ENCODE measurements around the gene ANKRD40CL.

DNA sequence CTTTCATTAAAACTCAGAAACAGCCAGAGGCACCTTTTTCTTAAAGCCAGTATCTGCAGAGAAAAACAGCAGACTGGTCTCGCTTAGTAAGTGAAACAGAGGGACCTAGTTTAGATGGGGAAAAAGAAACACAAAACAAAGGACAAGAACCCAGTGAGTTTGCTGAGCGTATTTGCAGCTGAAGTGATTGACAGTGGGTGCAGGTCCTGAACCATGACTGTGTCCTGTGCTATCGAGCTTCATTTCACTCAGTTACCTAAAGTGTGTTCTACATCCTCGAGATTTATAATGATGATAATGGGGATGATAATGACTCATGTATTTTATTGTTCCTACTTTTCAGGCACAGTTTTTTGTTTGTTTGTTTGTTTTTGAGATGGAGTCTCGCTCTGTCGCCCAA, 36.4 kb upstream of the ANKRD40CL start:
- TF ChIP-seq ZNF121 (CRISPR knock-in tag; IDR thresholded peaks at IDR 0.05) (no peak), NFE2L1 (CRISPR knock-in tag; IDR thresholded peaks at IDR 0.05) (no peak), MYBL2 (CRISPR knock-in tag; IDR thresholded peaks at IDR 0.05) (no peak), ZNF138 (CRISPR knock-in tag; conservative IDR thresholded peaks at IDR 0.05) (no peak), GTF2I (CRISPR knock-in tag; conservative IDR thresholded peaks at IDR 0.05) (no peak), CBFB (CRISPR knock-in tag; IDR thresholded peaks at IDR 0.05; ENCODE audit: low read depth) (no peak), GABPB1 (CRISPR knock-in tag; IDR thresholded peaks at IDR 0.05) (no peak), KAT7 (CRISPR knock-in tag; IDR thresholded peaks at IDR 0.05; ENCODE audit: borderline replicate concordance) (no peak)
- TF ChIP-seq, protein P1, sequence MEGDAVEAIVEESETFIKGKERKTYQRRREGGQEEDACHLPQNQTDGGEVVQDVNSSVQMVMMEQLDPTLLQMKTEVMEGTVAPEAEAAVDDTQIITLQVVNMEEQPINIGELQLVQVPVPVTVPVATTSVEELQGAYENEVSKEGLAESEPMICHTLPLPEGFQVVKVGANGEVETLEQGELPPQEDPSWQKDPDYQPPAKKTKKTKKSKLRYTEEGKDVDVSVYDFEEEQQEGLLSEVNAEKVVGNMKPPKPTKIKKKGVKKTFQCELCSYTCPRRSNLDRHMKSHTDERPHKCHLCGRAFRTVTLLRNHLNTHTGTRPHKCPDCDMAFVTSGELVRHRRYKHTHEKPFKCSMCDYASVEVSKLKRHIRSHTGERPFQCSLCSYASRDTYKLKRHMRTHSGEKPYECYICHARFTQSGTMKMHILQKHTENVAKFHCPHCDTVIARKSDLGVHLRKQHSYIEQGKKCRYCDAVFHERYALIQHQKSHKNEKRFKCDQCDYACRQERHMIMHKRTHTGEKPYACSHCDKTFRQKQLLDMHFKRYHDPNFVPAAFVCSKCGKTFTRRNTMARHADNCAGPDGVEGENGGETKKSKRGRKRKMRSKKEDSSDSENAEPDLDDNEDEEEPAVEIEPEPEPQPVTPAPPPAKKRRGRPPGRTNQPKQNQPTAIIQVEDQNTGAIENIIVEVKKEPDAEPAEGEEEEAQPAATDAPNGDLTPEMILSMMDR (IDR thresholded peaks at IDR 0.05), result no peak
- TF ChIP-seq, protein P2, sequence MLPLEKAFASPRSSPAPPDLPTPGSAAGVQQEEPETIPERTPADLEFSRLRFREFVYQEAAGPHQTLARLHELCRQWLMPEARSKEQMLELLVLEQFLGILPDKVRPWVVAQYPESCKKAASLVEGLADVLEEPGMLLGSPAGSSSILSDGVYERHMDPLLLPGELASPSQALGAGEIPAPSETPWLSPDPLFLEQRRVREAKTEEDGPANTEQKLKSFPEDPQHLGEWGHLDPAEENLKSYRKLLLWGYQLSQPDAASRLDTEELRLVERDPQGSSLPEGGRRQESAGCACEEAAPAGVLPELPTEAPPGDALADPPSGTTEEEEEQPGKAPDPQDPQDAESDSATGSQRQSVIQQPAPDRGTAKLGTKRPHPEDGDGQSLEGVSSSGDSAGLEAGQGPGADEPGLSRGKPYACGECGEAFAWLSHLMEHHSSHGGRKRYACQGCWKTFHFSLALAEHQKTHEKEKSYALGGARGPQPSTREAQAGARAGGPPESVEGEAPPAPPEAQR (CRISPR knock-in tag; IDR thresholded peaks at IDR 0.05), result no peak
- TF ChIP-seq, protein P3, sequence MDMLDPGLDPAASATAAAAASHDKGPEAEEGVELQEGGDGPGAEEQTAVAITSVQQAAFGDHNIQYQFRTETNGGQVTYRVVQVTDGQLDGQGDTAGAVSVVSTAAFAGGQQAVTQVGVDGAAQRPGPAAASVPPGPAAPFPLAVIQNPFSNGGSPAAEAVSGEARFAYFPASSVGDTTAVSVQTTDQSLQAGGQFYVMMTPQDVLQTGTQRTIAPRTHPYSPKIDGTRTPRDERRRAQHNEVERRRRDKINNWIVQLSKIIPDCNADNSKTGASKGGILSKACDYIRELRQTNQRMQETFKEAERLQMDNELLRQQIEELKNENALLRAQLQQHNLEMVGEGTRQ (CRISPR knock-in tag; IDR thresholded peaks at IDR 0.05), result no peak
- TF ChIP-seq, protein P4, sequence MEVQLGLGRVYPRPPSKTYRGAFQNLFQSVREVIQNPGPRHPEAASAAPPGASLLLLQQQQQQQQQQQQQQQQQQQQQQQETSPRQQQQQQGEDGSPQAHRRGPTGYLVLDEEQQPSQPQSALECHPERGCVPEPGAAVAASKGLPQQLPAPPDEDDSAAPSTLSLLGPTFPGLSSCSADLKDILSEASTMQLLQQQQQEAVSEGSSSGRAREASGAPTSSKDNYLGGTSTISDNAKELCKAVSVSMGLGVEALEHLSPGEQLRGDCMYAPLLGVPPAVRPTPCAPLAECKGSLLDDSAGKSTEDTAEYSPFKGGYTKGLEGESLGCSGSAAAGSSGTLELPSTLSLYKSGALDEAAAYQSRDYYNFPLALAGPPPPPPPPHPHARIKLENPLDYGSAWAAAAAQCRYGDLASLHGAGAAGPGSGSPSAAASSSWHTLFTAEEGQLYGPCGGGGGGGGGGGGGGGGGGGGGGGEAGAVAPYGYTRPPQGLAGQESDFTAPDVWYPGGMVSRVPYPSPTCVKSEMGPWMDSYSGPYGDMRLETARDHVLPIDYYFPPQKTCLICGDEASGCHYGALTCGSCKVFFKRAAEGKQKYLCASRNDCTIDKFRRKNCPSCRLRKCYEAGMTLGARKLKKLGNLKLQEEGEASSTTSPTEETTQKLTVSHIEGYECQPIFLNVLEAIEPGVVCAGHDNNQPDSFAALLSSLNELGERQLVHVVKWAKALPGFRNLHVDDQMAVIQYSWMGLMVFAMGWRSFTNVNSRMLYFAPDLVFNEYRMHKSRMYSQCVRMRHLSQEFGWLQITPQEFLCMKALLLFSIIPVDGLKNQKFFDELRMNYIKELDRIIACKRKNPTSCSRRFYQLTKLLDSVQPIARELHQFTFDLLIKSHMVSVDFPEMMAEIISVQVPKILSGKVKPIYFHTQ (CRISPR knock-in tag; IDR thresholded peaks at IDR 0.05), result no peak
- TF ChIP-seq, protein P5, sequence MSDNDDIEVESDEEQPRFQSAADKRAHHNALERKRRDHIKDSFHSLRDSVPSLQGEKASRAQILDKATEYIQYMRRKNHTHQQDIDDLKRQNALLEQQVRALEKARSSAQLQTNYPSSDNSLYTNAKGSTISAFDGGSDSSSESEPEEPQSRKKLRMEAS (CRISPR knock-in tag; IDR thresholded peaks at IDR 0.05), result no peak
- TF ChIP-seq, protein P6, sequence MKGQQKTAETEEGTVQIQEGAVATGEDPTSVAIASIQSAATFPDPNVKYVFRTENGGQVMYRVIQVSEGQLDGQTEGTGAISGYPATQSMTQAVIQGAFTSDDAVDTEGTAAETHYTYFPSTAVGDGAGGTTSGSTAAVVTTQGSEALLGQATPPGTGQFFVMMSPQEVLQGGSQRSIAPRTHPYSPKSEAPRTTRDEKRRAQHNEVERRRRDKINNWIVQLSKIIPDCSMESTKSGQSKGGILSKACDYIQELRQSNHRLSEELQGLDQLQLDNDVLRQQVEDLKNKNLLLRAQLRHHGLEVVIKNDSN (CRISPR knock-in tag; IDR thresholded peaks at IDR 0.05), result no peak
